GM12801 (cell line): Measurements from ENCODE around the gene CD63.

Source experiments
- CTCF ChIP-seq: IDR thresholded peaks from one replicate; pipeline ENCODE4 v1.5.1; 2011; ENCODE audit warnings: control low read depth; ENCODE audit not compliant: insufficient read length; ENCODE audit errors: extremely low read depth

The CD63 gene

GRCh38 chr12:55728939-55729818 lies at the start of gene CD63:
TSS of gene CD63 (minus strand) at chr12:55729009. CDS start at chr12:55728341, 668 bp downstream.
- no peak for TF ChIP-seq CTCF

- TF ChIP-seq CTCF: no peak
Observed at GRCh38 chr12:55777856-55778255, 49.0 kb upstream of the CD63 start.

GRCh38 chr12:55771736-55772135 lies 42.9 kb upstream of the CD63 start:
- no peak for TF ChIP-seq CTCF

- TF ChIP-seq CTCF: no peak
Observed at GRCh38 chr12:55767156-55767555, 38.3 kb upstream of the CD63 start.

GRCh38 chr12:55765736-55766290 lies 37.0 kb upstream of the CD63 start:
- TF ChIP-seq CTCF: no peak

GRCh38 chr12:55762646-55763045 lies 33.8 kb upstream of the CD63 start:
- no peak for TF ChIP-seq CTCF

GRCh38 chr12:55760663-55761062 lies 31.9 kb upstream of the CD63 start:
- no peak for TF ChIP-seq CTCF
